Retina (tissue), 1 donor: Measurements from ENCODE around the gene VSTM2B.
"Not testable (repeated sequence)": the region's sequence is repeated elsewhere in the genome, so short reads cannot be mapped to it uniquely, and the experiment has no call there.

ENCODE experiments used
- DNase-seq: peaks from one replicate; pipeline ENCODE4 v3.0.0-alpha.2; 2016

The VSTM2B gene

DNA sequence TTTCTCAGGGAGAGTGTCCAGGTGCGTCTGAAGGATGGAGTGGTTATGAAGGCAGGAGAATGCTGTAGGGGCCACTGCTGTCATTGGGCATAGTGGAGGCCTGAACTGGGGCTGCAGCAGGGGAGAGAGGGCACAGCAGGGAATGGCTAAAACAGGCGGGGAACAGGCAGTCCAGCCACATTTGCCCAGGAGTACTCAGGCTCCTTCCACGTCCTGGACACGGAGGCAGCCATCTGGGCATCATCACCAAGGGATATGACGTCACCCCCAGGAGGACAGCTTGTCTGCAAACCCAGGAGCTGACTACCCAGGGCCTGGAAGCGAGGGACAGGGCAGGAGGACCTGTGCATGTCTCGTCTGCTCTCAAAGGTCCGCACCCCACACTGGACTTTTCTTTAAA is 22.2 kb downstream of the VSTM2B start:
- DNase-seq, result no peak

DNA sequence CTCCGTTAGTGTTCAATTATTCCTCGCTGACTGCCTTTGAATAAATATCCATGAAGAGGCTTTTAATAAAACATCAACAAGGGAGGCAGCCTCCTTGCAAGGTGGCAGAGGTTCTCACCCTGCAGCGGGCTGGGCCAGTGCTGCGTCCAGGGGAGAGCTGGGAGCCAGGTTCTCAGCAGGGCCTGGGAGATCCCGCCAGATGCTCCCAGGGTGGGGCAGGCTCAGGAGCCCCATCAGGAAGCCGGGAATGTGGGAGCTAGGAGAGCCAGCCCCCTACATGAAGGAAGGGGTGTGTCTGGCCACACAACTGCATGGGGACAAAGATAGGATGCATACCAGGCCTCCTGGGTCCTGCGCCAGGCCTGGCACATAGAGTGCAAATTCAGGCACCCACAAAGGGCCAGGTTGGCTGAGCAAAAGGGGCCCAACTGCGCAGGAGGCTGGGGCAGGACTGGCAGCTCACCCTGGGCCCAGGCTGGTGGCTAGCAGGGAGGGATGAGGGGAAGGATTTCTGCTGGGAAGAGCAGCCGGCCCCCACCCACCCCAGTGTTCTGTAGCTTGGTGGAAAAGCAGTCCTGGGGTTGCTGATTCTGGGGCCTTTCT is 22.8 kb downstream of the VSTM2B start:
- no peak for DNase-seq

DNA sequence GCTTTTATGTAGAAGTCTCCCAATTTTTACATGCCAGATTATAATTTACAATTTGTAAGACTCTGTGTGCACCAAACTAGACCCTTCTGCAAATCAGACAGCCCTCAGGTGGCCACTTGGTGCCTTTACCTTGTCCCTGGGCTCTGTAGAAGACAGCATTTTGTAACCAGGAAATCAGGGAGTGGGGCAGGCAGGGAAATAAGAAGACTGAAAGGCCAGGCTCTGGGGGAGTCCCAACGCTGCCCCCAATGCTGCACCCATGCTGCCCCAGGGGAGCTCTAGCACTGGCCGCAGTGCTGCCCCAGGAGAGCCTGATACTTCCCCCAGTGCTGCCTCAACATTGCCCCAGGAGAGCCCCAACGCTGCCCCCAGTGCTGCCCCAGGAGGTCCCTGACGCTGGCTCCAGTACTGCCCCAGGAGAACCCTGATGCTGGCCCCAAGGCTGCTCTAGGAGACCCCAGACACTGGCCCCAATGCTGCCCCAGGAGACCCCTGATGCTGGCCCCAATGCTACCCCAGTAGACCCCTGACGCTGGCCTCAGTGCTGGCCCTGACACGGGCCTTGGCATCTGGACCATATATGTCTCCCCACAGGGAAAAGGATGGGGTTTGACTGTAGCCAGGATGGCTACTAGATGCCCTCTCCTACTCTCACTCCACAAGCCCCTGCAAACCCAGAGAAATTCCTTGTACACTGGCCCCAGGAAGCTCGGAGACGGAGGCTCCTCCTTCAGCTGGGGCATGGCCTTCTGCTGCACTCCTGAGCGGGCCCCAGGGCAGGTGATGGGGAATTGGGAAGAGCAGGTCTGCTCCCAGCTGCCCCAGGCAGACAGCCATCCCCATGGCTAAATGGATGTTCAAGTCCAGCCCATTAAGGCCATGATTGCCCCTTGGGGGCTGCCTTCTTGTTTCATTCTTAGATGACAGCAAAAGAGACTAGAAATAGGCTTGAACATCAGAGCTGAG is 23.6 kb downstream of the VSTM2B start:
- no peak for DNase-seq

DNA sequence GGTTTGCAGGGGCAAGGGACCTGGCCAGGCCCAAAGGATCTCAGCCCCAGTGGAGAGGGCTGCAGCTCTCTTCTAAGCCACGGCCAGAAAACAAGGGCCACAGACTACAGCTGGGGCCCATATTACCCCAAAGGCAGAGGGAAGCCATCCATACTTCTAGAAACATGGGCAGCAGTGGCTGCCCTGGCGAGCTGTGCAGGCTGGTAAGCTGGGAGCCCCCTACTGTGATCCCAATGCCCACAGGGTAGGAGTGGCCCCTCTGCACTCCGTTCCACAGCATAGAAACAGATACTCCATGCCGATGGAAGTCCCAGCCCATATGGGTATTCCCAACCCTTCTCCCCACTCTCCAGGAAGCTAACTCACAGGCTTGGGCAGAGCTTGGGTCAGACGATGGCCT is 25.1 kb downstream of the VSTM2B start:
- DNase-seq, result no peak

DNA sequence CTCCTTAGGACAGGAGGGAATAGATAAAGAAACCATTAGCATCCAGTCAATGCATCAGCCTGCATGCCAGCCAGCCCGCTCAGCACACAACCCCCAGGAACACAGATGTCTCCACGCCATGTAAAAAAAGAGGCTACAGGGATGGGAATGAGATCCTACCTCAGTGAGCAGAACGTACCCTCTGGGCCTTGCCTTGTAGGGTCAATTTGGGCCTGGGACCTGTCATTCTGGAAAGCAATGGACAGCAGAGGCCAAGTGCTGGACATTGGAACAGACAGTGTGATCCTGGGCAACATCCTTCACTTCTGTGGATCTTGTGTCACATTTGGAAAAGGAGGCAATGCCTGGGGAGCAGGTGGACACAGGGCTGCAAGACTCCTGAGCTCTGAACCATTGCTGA is 26.0 kb downstream of the VSTM2B start:
- no peak for DNase-seq

DNA sequence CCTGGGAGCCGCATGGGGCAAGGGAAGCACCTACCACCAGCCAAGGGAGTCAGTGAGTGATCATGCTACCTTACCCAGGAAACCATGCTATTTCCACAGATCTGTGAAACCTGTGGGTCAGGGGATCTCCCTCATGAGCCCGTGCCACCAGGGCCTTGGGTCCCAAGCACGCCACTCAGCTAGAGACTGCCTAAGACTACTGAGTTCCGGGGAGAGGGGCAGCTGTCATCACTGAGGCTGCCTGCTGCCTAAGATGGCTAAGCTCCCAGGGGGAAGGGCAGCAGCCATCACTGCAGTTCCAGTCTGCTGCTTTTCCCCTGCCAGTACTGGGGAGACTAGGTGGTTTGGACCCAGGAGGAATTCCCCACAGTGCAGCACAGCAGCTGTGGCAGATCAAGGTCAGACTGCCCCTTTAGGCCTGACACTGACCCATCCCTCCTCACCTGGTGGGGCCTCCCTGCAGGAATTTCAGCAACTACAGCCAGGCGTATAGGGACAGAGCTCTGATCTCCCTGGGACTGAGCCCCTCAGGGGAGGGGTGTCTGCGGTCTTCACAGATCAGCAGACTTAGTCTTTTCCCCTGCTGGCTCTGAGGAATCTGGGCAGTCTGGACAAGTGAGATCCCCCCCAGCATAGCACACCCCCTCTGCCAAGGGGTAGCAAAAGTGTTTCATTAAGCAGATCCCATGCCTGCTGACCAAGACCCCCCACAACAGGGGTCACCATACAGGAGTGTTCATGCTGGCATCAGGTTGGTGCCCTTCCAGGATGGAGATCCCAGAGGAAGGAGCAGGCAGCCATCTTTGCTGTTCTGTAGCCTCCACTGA is 26.9 kb downstream of the VSTM2B start:
- DNase-seq, result no peak

DNA sequence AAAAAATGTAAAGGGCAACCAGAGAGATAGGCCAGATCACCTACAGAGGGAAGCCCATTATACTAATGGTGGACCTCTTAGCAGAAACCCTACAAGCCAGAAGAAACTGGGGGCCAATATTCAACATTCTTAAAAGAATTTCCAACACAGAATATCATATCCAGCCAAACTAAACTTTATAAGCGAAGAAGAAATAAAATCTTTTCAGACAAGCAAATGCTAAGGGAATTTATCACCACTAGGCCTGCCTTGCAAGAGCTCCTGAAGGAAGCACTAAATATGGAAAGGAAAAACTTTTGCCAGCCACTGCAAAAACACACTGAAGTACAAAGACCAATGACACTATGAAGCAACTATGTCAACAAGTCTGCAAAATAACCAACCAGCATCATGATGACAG is 28.4 kb downstream of the VSTM2B start:
- no peak for DNase-seq

DNA sequence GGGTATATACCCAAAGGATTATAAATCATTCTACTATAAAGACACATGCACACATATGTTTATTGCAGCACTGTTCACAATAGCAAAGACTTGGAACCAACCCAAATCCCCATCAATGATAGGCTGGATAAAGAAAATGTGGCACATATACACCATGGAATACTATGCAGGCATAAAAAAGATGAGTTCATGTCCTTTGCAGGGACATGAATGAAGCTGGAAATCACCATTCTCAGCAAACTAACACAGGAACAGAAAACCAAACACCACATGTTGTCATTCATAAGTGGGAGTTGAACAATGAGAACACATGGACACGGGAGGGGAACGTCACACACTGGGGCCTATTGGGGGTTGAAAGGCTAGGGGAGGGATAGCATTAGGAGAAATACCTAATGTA is 33.3 kb downstream of the VSTM2B start:
- DNase-seq, result not testable (repeated sequence)

DNA sequence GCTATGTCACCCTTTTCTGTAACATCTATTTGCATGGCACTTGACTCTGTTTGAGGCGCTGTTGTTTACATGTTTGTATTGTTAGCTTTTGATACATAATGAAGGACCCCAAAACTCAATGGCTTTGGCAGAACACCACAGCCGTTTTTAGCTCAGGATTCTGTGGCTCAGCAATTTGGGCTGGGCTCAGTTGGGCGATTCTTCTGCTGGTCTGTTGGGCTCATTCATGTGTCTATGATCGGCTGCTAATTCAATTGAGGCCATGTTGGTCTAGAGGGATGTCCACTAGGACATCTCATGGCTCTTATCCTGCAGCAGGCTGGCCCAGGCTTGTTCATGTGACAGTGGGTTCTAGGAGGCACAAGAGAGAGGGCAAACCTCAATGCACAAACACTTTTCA is 33.9 kb downstream of the VSTM2B start:
- DNase-seq, result no peak

DNA sequence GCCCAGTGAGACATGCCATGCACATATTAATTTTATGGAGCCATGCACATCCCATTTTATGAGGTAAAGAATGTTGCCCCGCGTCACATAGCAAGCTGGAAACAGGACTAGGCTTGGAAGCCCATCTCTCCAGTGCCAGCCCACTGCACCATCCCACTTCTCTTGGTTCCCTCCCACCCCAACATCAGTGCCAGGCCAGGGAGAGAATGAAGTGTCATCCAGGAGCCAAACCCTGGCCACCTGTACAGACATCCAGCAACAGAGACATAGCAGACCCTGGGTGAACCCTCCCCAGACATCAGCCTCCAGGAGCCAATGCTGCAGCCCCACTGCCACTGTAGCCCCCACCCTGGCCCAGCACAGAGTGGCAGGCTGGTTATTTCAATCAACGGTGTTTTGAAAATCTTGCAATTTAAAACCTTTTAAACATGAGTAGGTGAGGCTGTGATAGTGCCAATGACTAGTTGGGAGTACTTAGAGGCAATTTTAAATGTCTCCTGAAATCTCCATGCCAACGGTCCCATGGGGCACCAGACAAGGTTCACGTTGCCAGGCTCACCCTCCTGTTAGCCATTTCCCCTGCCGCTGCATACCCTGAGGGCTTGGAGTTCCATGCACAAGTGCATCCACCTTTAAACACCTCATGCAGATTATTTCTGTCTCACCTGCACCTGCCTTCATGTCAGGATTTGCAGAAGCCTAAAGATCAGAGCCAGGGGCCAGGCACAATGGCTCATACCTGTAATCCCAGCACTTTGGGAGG is 34.7 kb downstream of the VSTM2B start:
- no peak for DNase-seq

DNA sequence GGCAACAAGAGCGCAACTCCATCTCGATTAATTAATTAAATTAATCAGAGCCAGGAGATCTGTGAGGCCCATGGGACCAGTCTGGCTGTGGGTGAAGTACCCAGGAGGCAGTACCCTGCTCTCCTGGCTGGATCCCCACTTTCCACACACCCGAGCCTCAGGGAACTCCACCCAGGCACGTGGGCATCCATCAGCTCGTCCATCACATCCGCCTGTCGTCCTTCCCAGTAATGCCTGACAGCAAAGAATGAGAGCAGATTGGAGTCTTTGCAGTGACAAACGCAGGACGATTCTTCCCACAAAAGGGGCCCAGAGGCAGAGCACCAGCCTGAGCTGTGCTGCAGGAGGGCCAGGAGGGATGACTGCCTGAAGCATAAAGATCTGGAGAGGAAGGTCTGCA is 35.8 kb downstream of the VSTM2B start:
- no peak for DNase-seq

DNA sequence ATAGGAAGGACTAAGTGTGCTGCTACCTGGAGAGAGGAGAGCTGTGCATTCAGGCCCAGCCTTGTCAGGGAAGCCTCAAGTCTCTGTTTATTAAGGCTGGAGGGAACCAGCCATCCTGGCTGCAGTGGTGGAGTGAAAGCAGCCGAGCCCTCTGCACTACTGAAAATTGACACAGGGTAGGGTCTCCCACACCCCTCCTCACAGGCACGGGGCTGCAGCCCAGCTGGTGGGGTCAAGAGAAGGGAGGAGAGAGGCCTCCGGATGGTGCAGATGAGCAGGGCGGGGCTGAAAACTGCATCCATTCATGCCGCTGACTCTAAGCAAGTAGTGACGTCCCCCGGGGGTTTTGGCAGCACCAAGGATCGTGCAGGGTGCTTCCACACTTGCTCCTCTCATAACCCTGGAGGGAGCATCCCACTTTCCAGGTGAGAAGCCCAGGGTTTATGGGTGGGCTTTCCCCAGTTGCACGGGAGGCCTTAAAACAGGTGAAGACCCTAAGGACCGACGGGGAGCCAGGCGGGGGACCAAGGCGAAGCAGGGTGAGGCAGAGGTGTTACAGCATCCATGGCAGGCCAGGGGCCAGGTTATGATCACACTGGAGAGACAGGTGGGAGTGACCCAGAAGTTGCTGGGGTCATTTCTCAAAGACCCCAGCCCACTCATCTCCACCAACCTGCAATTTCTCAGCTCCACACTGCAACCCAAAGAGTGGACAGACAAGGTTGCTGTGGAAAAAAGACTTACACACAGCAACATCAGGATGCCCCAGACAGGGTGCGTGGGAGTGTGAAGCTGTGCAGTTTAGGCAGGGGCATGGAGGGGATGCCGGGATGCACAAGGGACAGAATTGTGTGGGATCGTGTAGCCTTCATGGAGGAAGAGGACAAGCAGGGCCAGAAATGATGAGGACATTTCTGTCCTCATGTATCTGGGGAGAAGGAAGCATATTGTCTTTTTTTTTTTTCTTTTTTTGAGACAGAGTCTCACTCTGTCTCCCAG is 36.8 kb downstream of the VSTM2B start:
- DNase-seq, result no peak

DNA sequence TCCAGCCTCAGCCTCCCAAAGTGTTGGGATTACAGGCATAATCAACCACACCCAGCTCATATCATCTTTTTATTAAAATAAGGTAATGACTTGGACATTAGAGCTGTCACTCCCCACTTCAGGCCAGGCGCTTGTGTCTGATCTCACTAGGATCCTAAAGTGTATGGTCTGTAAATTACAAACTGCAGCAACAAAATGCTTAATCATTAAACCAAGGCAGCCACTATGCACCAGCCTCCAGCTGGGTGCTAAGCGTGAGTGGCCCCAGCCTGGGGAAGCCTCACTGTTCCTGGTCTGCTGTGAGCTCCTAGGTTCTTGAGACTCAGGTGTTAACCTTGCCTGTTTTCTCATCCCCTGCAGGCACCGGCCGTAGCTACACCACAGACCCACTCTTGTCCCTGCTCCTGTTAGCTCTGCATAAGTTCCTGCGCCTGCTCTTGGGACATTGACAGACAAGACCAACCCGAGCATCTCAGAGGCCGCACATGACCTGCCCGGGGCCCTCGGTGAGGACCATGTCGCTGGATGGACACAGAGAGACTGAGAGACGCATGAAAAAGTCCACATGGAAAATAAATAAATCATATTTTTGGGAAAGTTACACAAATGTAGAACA is 37.8 kb downstream of the VSTM2B start:
- DNase-seq, result no peak

DNA sequence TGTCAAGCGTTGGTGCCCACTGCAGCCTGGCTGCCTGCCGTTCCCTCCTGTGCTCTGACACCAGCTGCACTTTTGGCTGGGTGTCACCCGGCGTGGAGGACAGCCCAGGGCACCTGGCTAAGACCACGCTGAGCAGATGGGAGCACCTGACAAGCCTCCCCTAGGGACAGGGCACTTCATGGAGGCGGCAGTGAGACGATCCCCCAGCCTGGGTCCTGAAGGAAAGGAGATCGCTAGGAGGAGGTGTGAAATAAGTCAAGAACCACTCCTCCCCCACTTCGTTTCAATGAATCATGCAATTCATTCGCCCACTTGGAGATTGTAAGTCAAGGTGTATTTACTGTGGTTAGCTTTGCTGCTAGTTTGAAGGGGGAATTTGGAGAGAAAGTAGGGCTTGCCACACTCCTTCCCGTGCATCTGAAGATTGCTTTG is 38.8 kb downstream of the VSTM2B start:
- DNase-seq, result no peak

DNA sequence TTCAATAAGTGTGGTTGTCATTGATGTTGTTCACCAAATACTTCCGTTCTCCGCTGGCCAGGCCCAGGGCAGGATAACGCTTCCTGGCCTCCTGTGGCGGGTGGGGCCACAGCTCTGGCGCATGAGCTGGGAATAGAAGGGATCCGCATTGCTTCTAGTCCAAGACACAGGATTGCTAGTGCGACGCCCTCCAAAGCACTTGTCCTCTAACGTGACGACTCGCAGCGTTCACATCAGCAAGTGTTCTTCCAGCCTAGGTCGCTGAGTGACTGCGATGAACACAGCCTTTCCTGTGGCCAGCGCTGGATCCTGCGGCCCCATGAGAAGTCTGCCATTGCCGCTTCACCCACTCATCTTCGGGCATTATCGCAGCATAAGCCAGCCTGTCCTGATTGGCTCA is 39.4 kb downstream of the VSTM2B start:
- DNase-seq, result no peak

DNA sequence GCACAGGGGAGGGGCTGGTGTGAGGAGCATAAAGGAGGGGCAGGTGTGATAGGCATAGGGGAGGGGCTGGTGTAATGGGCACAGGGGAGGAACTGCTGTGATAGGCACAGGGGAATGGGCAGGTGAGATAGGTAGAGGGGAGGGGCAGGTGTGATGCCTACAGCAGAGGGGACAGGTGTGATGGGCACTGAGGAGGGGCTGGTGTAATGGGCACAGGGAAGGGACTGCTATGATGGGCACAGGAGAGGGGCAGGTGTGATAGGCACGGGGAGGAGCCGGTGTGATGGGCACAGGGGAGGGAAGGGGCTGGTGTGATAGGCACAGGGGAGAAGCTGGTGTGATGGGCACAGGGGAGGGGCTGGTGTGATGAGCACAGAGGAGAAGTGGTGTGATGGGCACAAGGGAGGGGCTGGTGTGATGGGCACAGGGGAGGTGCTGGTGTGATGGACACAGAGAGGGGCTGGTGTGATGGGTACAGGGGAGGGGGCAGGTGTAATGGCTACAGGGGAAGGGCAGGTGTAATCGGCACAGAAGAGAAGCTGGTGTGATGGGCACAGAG is 40.8 kb downstream of the VSTM2B start:
- DNase-seq, result no peak

DNA sequence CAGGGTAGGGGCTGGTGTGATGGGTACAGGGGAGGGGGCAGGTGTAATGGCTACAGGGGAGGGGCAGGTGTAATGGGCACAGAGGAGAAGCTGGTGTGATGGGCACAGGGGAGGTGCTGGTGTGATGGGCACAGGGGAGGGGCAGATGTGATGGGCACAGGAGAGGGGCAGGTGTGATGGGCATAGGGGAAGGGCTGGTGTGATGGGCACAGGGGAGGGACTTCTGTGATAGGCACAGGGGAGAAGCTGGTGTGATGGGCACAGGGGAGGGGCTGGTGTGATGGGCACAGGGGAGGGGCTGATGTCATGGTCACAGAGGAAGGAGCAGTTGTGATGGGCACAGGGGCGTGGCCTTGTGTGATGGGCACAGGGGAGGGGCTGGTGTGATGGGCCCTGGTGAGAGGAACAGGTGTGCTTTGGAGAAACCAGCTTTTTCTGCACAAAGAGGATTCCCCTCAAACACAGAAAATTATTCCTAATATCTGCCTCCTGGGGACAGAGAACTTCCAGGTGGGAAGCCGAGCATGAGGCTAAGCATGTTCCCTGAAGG is 41.6 kb downstream of the VSTM2B start:
- DNase-seq, result no peak

DNA sequence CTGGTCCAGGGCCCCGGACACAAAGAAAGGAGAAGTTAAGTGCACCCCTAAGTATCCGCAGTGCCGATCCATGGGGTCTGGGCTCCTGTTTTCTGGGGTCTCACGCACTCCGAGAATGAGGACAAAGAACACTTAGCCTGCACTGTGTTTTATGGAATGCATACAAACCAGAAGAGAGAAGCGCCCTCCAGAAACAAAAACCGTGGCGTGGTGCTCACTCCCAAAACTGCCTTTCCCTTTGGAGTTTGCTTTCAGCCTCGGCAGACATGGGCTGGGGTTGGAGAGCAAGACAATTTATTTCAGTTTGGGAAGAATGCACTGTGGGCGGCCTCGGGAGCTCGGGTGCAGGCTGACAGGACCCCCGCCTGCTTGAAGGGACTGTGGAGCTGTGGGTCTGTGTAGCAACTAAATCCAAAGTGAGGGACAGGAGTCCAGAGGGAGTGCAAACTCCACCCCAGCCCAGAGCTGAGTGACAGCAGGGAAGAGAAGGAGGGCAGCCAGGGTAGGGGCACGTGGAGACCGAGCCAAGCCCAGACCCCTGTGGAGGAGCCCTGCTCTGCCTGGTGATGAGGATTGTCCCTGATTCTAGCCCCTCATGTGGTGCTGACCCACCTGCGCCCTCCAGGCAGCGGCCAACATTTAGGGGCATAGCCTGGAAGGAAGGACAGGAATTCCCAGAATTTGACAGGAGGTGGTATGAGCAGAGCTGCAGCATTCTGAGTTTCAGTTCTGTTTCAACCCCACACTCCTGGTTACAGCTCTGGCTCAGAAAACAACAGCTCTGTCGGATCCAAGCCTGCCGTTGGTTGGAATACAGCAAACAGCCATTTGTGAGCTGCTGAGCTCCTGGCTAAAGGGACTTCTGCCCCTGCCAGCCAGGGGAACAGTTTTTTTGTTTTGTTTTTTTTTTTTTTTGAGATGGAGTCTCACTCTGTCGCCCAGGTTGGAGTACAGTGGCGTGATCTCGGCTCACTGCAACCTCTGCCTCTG is 42.5 kb downstream of the VSTM2B start:
- DNase-seq, result no peak
